ENCODE data around the gene OR4C46. TPM values are rescaled to one million over a fixed set of nuclear protein-coding genes. Genes with fewer than 3 reads are reported as not detected.
"Not testable (repeated sequence)": the region's sequence is repeated elsewhere in the genome, so short reads cannot be mapped to it uniquely, and the experiment has no call there.

Gene OR4C46
- not detected for total RNA-seq
- polyA plus RNA-seq: not detected
- total RNA-seq: 0 reads per million in 6 experiments

DNA sequence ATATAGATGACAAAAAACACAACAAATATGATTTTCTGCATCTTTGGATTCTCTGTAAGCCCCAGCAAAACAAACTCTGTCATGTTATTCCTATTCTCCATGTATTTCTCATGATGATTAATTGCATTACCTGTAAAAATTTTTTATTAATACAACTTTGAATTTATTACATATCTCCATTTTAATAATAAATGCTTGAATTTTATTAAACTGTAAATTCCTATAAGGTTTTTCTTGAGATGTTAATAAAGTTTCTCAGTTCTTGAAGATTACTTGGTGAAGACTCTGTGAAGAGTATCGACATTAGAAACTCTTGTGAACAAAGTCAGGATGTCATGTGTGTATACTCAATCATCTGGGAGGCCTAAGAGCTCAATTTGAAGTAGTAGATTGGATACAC lies at the start of gene OR4C46:
OR4C46 (minus strand) TSS at position 101 of the 400 bp plus-strand sequence; CDS start at position 101, 0 bp downstream.
- no peaks in the 10 kb centered on the region for H3K27me3 Mint-ChIP-seq
- H3K27ac Mint-ChIP-seq: no peak within 1 kb of the TSS
- H3K9me3 Mint-ChIP-seq: peaks cover 11 to 44% (median 26%) of the 10 kb centered on the region in 9 donors
- POLR2A ChIA-PET: no interaction called here
- no peaks in the 10 kb centered on the region for H3K4me1 Mint-ChIP-seq
- no peak within 1 kb of the TSS for H3K4me3 Mint-ChIP-seq
- DNase-seq (no peak), ATAC-seq (no peak)
- H3K36me3 Mint-ChIP-seq: no peaks in the 10 kb centered on the region

DNA sequence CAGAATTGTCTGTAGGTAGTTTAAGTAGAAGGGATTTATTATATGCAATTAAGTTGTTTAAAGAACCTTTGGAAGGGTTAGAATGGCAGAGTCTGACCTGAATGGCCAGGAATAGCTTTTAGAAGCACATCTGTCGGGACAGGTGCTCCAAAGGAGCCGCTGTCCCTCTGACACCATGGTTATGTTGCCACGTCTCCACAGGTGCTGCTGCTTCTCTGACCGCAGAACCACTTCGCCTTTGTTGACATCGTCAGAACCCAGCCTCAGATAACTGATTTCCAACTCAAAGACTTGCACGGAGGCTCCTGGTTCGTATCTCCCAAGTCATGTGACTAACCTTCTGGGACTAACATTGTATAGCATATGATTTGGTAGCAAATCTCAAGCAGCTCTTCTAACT lies 41.8 kb upstream of the OR4C46 start:
- DNase-seq, POLR2A ChIA-PET, H3K4me1 Mint-ChIP-seq, H3K36me3 Mint-ChIP-seq, H3K27ac Mint-ChIP-seq, H3K27me3 Mint-ChIP-seq, H3K4me3 Mint-ChIP-seq, ATAC-seq: not testable (repeated sequence)
- peaks cover 6 to 38% (median 20%) of the 10 kb centered on the region in 9 donors for H3K9me3 Mint-ChIP-seq

DNA sequence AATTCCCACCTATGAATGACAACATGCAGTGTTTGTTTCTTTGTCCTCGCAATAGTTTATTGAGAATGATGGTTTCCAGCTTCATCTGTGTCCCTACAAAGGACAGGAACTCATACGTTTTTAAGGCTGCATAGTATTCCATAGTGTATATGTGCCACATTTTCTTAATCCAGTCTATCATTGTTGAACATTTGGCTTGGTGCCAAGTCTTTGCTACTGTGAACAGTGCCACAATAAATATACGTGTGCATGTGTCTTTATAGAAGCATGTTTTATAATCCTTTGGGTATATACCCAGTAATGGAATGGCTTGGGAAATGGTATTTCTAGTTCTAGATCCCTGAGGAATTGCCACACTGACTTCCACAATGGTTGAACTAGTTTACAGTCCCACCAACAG lies 42.4 kb downstream of the OR4C46 start:
- Mint-ChIP-seq H3K9me3 (peaks cover 0 to 79% (median 56%) of the 10 kb centered on the region in 9 donors), H3K36me3 (peaks cover 0 to 37% (median 2%) of the 10 kb centered on the region in 3 donors)
- POLR2A ChIA-PET, H3K27me3 Mint-ChIP-seq, ATAC-seq, H3K27ac Mint-ChIP-seq, DNase-seq, H3K4me3 Mint-ChIP-seq, H3K4me1 Mint-ChIP-seq: not testable (repeated sequence)

DNA sequence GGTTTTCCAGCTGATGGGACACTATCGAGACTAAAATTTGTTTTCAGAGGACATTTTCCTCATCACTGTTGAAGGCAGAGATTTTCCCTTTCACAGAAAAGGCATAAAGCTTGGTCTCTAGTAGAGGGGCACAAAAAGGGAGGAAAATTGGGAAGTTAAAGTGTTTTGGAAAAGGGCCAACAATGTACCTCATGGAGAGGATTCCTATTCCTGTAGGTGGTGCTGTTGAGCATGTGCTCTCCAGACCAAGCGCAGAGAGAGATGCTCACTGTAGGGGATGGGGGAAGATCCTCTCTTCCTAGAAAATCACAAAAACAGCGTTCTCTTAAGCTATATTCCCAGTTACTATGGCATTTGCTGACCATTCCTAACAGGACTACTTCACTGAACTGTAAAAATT lies 44.9 kb downstream of the OR4C46 start:
- POLR2A ChIA-PET: no interaction called here
- no peak overlapping the region for H3K27ac Mint-ChIP-seq
- H3K9me3 Mint-ChIP-seq: peaks cover 8 to 74% (median 38%) of the 10 kb centered on the region in 9 donors
- no peak for ATAC-seq
- no peak for DNase-seq
- H3K27me3 Mint-ChIP-seq: no peaks in the 10 kb centered on the region
- H3K36me3 Mint-ChIP-seq: peaks cover 0 to 19% (median 2%) of the 10 kb centered on the region in 3 donors
- no peaks in the 10 kb centered on the region for H3K4me1 Mint-ChIP-seq
- H3K4me3 Mint-ChIP-seq: no peak overlapping the region

DNA sequence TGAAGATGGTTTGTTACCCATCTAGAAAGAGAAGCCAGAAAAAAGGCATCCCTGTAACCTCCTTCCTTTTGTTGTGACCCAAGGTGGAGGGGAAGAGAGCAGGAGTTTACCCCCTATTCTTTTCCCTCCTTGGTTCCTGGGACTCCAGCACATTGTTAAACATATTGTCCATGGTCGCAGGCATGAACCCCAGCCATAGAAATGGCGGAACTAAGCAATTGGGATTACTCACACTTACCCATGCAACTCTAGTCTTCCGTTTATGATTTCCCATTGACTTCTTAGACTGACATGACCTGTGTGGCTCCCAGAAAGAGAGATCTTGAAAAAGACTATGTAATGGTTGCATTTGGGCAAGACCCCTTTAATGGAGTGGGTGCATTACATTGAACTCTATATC lies 45.4 kb downstream of the OR4C46 start:
- Mint-ChIP-seq H3K4me1 (no peaks in the 10 kb centered on the region), H3K27me3 (no peaks in the 10 kb centered on the region), H3K4me3 (no peak overlapping the region), H3K9me3 (peaks cover 9 to 74% (median 36%) of the 10 kb centered on the region in 9 donors), H3K36me3 (peaks cover 0 to 19% (median 2%) of the 10 kb centered on the region in 3 donors), H3K27ac (no peak overlapping the region)
- POLR2A ChIA-PET: no interaction called here
- ATAC-seq (no peak), DNase-seq (no peak)

Other genes starting within 250 kb of the OR4C46 start
- gene OR4A5, start 102.8 kb upstream of the OR4C46 start, total RNA-seq: not detected
- not detected for gene OR4A5, start 102.8 kb upstream of the OR4C46 start, polyA plus RNA-seq